A673 (cell line): ENCODE measurements around the gene PRMT6.

Experiments
- CTCF ChIP-seq: fragments of 300-800, 200-600 bp; sonication (generic); conservative IDR thresholded peaks from 2 replicates; pipeline ENCODE4 v1.5.1; 2017; ENCODE audit warnings: low read depth, mild to moderate bottlenecking, antibody characterized with exemption, low read length, moderate library complexity, mixed read lengths
- EZH2 ChIP-seq: fragments of 200-600 bp; sonication (generic); IDR thresholded peaks from 2 replicates; pipeline ENCODE4 v1.6.1; 2017; ENCODE audit warnings: borderline replicate concordance, low read depth, mild to moderate bottlenecking, mixed read lengths, antibody characterized with exemption, low read length; ENCODE audit not compliant: poor library complexity, severe bottlenecking

GRCh38 chr1:107061886-107062285 lies 5.4 kb downstream of the PRMT6 start:
- TF ChIP-seq CTCF: no peak
- no peak for TF ChIP-seq EZH2
